DND-41 (cell line): ENCODE results near the gene ARL6IP4.
A peak's percentile ranks its signal among the peaks of the same experiment; 100 is the strongest.

Source experiments
- ATAC-seq: fragments of 200-7000 bp; cut with Tn5 transposase; 3 replicates; pipeline ENCODE4 v1.9.1; 2021; ENCODE audit warnings: low read depth; ENCODE audit not compliant: insufficient read depth
- DNase-seq: peaks from one replicate; pipeline ENCODE4 v3.0.0-alpha.2; 2020
- H2AFZ ChIP-seq: 2 replicates; pipeline ENCODE4 v1.6.0; 2012; ENCODE audit warnings: low read depth, low read length
- H3K27ac ChIP-seq: 2 replicates; pipeline ENCODE4 v1.5.1; 2012; ENCODE audit warnings: low read length, inconsistent platforms
- H3K27me3 ChIP-seq: fragments of 200-600 bp; sonication (generic); 2 replicates; pipeline ENCODE4 v1.6.0; 2012; ENCODE audit warnings: low read length, mild to moderate bottlenecking, inconsistent platforms; ENCODE audit not compliant: insufficient read depth, poor library complexity
- H3K36me3 ChIP-seq: 2 replicates; pipeline ENCODE4 v1.5.1; 2012; ENCODE audit warnings: low read length, inconsistent platforms; ENCODE audit not compliant: insufficient read depth
- H3K4me1 ChIP-seq: 2 replicates; pipeline ENCODE4 v1.5.1; 2012; ENCODE audit warnings: mild to moderate bottlenecking, low read length; ENCODE audit not compliant: insufficient read depth
- H3K4me2 ChIP-seq: 2 replicates; pipeline ENCODE4 v1.6.0; 2012; ENCODE audit warnings: mild to moderate bottlenecking, moderate library complexity, low read length, inconsistent platforms; ENCODE audit not compliant: insufficient read depth
- H3K4me3 ChIP-seq, 2 experiments: fragments of 200-600 bp in 1 of 2; shearing (Covaris generic) in 1 of 2; 2 replicates each; pipeline ENCODE4 v1.5.1; 2012 to 2016; ENCODE audit warnings: inconsistent platforms in 2 of 2, low read length in 2 of 2, mild to moderate bottlenecking in 2 of 2, low read depth in 1 of 2, moderate library complexity in 1 of 2
- H3K79me2 ChIP-seq: 2 replicates; pipeline ENCODE4 v1.6.0; 2012; ENCODE audit warnings: low read length, inconsistent platforms; ENCODE audit not compliant: insufficient read depth
- H3K9ac ChIP-seq: 2 replicates; pipeline ENCODE4 v1.6.0; 2012; ENCODE audit warnings: low read depth, mild to moderate bottlenecking, inconsistent platforms, low read length, moderate library complexity
- H3K9me3 ChIP-seq: 2 replicates; pipeline ENCODE4 v1.5.1; 2012; ENCODE audit warnings: low read length, moderate library complexity, mild to moderate bottlenecking, inconsistent platforms; ENCODE audit not compliant: insufficient read depth, severe bottlenecking
- H4K20me1 ChIP-seq: 2 replicates; pipeline ENCODE4 v1.6.0; 2012; ENCODE audit warnings: low read length; ENCODE audit not compliant: insufficient read depth
- EZH2 ChIP-seq: IDR thresholded peaks from 3 replicates; pipeline ENCODE4 v1.6.1; 2012; ENCODE audit warnings: borderline replicate concordance, low read depth, mild to moderate bottlenecking, moderate library complexity, low read length, inconsistent platforms; ENCODE audit not compliant: severe bottlenecking
- TF ChIP-seq, protein P1 (sequence below): IDR thresholded peaks from 2 replicates; pipeline ENCODE4 v1.5.1; 2012; ENCODE audit warnings: borderline replicate concordance, low read length, moderate library complexity, mild to moderate bottlenecking; ENCODE audit not compliant: poor library complexity, severe bottlenecking; ENCODE audit errors: extremely low read depth

ARL6IP4 gene

DNA sequence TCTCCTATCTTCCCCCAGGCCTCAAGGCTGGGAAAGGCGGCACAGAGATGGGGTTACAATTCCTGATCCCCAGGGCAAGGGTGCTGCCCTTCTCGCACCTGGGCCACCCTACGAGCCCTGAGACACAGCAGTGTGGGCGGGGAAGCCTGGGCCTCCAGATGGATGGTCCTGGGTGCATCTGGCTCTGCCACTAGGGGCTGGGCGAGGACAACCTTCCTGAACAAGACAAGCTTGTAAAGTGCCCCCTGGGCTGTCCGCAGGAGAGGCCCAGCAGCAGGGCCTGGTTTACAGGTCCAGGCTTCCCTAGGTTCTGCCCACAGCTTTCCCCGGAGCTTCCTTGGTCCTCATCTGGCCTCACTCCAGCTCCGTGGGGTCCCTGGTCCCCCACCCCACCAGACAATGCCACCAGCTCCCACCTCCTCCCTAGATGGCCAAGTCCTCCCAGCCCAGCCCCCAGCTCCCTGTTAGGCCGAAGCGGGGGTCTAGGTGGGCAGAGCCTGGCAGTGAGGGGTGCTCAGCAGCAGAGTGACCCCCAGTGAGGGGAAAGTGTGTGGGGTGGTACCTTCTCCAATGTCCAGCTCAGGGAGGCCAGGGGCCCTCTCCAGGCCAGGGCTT lies 8.9 kb downstream of the ARL6IP4 start:
- no peaks in the 10 kb centered on the region for H3K27me3 ChIP-seq
- no peak overlapping the region for H2AFZ ChIP-seq
- no peak overlapping the region for H3K9ac ChIP-seq
- H3K4me2 ChIP-seq = no peak overlapping the region
- no peaks in the 10 kb centered on the region for H3K79me2 ChIP-seq
- no peaks in the 10 kb centered on the region for H3K4me1 ChIP-seq
- 0 out of 2 replicates have a peak, but pooled peaks cover 3% of the 10 kb centered on the region for H3K36me3 ChIP-seq
- H3K27ac ChIP-seq = no peak overlapping the region
- no peak for ATAC-seq
- TF ChIP-seq EZH2 = no peak
- TF ChIP-seq, protein P1, sequence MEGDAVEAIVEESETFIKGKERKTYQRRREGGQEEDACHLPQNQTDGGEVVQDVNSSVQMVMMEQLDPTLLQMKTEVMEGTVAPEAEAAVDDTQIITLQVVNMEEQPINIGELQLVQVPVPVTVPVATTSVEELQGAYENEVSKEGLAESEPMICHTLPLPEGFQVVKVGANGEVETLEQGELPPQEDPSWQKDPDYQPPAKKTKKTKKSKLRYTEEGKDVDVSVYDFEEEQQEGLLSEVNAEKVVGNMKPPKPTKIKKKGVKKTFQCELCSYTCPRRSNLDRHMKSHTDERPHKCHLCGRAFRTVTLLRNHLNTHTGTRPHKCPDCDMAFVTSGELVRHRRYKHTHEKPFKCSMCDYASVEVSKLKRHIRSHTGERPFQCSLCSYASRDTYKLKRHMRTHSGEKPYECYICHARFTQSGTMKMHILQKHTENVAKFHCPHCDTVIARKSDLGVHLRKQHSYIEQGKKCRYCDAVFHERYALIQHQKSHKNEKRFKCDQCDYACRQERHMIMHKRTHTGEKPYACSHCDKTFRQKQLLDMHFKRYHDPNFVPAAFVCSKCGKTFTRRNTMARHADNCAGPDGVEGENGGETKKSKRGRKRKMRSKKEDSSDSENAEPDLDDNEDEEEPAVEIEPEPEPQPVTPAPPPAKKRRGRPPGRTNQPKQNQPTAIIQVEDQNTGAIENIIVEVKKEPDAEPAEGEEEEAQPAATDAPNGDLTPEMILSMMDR = peak; percentile 15
- no peak overlapping the region for H3K4me3 ChIP-seq
- H3K9me3 ChIP-seq = no peaks in the 10 kb centered on the region
- DNase-seq = no peak
- H4K20me1 ChIP-seq = no peaks in the 10 kb centered on the region; the same call in none of the 2 replicates

DNA sequence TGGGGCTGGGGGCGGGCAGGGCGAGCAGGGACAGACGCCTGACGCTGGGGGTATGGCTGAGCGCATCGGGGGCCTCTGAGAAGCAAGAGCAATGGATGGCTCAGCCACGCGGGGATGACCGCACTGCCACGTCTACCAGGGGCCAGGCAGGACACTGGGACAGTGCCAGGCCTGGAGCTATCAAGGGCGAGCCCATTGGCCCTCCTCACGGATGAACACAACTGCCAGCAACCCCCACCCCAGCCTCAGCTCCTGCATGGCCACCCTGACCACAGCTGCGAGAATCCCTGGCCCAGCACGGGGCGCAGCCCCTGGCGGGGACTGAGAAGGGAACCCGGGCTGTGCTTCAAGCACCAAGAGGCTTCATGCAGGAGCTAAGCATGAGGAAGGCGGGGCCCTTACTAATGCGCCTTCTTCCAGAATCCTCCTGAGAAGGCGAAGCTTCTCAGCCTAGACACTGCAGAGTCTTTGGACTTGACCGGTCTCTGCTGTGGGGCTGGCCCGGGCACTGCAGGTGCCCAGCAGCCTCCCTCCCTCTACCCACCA lies 9.5 kb downstream of the ARL6IP4 start:
- no peak overlapping the region for H2AFZ ChIP-seq
- no peaks in the 10 kb centered on the region for H3K27me3 ChIP-seq
- H3K9ac ChIP-seq = no peak overlapping the region
- H3K36me3 ChIP-seq = no peaks in the 10 kb centered on the region
- H3K79me2 ChIP-seq = no peaks in the 10 kb centered on the region
- H4K20me1 ChIP-seq = no peaks in the 10 kb centered on the region; the same call in 1 of the 2 replicates
- TF ChIP-seq, protein P1 = no peak
- no peak for TF ChIP-seq EZH2
- no peak for DNase-seq
- H3K27ac ChIP-seq = no peak overlapping the region
- no peak overlapping the region for H3K4me3 ChIP-seq
- no peak overlapping the region for H3K4me2 ChIP-seq
- ATAC-seq = no peak
- no peaks in the 10 kb centered on the region for H3K9me3 ChIP-seq
- no peaks in the 10 kb centered on the region for H3K4me1 ChIP-seq

DNA sequence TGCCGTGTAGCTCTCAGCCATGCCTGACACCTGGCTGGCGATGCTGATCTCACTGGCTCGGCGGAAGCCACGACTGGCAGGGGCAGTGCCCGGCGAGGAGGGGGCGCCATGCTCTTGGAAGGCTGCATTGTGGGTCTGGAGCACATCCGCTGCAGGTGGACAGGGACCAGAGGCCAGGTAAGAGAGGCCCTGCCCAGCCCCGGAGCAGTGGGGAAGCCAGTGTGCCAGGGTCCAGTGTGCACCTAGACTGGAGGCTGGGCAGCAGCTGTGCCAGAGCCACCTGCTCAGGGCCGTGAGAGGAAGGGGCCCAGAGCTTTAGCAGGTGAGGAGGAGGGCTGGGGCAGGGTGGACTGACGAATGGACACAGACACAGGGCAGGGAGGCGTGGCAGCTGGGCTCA lies 10.1 kb downstream of the ARL6IP4 start:
- Histone ChIP-seq H3K9me3 (no peaks in the 10 kb centered on the region), H3K4me2 (no peak overlapping the region), H3K9ac (no peak overlapping the region), H3K27me3 (no peaks in the 10 kb centered on the region), H4K20me1 (no peaks in the 10 kb centered on the region), H3K4me1 (no peaks in the 10 kb centered on the region), H3K27ac (no peak overlapping the region), H3K79me2 (no peaks in the 10 kb centered on the region), H2AFZ (no peak overlapping the region), H3K36me3 (no peaks in the 10 kb centered on the region), H3K4me3 (no peak overlapping the region)
- DNase-seq = no peak
- TF ChIP-seq EZH2 = no peak
- TF ChIP-seq, protein P1 = no peak
- ATAC-seq = no peak
